ENCODE measurements around the gene CFAP77.

The CFAP77 gene

GRCh38 chr9:132422574-132422973 lies 12.6 kb downstream of the CFAP77 start:
- POLR2A ChIA-PET, result interaction anchor here (0.5 kb wide), 1 partner anchor 99 kb away, joined by 4 read pairs; no protein-coding TSS in a partner anchor
- CTCF ChIA-PET, result interaction anchor here (0.6 to 1.0 kb wide), 2 partner anchors 376 to 1086 kb away, joined by 3 to 4 read pairs; no protein-coding TSS in a partner anchor
- TF ChIP-seq ZNF112 (tag by site-specific recombination; IDR thresholded peaks at IDR 0.05) (no peak), ZBTB8A (tag by site-specific recombination; IDR thresholded peaks at IDR 0.05) (no peak), ZNF658 (tag by site-specific recombination; IDR thresholded peaks at IDR 0.05) (no peak), SCRT2 (tag by site-specific recombination; IDR thresholded peaks at IDR 0.05) (peak; percentile 72; the same call in 1 of the 2 replicates)
- no peaks in the 10 kb centered on the region for H3K36me3 ChIP-seq (ENCODE audit: control insufficient read depth in 2 of 2, insufficient read depth in 1 of 2, low read length in 2 of 2)
- H3K9me3 ChIP-seq (ENCODE audit: control insufficient read depth, insufficient read depth, low read depth, low read length), result no peaks in the 10 kb centered on the region
- no peak overlapping the region for H3K4me3 ChIP-seq (ENCODE audit: low read depth, low read length)
- no peaks in the 10 kb centered on the region for H3K4me1 ChIP-seq (ENCODE audit: control insufficient read depth, insufficient read depth, low read length)
- H3K27ac ChIP-seq (ENCODE audit: extremely low read depth, low read depth, low read length), result no peak overlapping the region

GRCh38 chr9:132423503-132423902 lies 13.5 kb downstream of the CFAP77 start:
- Histone ChIP-seq H3K27ac (ENCODE audit: extremely low read depth, low read depth, low read length) (no peak overlapping the region), H3K9me3 (ENCODE audit: control insufficient read depth, insufficient read depth, low read depth, low read length) (no peaks in the 10 kb centered on the region), H3K4me1 (ENCODE audit: control insufficient read depth, insufficient read depth, low read length) (no peaks in the 10 kb centered on the region), H3K4me3 (ENCODE audit: low read depth, low read length) (no peak overlapping the region), H3K36me3 (ENCODE audit: control insufficient read depth in 2 of 2, insufficient read depth in 1 of 2, low read length in 2 of 2) (no peaks in the 10 kb centered on the region)
- no peak for TF ChIP-seq ZNF707 (tag by site-specific recombination; IDR thresholded peaks at IDR 0.05)
- POLR2A ChIA-PET, result no interaction called here
- CTCF ChIA-PET, result interaction anchor here (0.9 to 1.4 kb wide), 2 partner anchors 10 to 11 kb away, joined by 3 to 6 read pairs; no protein-coding TSS in a partner anchor

- Histone ChIP-seq H3K4me3 (ENCODE audit: low read depth, low read length) (no peak overlapping the region), H3K4me1 (ENCODE audit: control insufficient read depth, insufficient read depth, low read length) (no peaks in the 10 kb centered on the region), H3K9me3 (ENCODE audit: control insufficient read depth, insufficient read depth, low read depth, low read length) (no peaks in the 10 kb centered on the region), H3K27ac (ENCODE audit: extremely low read depth, low read depth, low read length) (no peak overlapping the region), H3K36me3 (ENCODE audit: control insufficient read depth in 2 of 2, insufficient read depth in 1 of 2, low read length in 2 of 2) (no peaks in the 10 kb centered on the region)
- ChIA-PET CTCF (interaction anchor here (0.6 to 1.4 kb wide), 3 partner anchors 13 to 149 kb away, joined by 3 to 6 read pairs (median 3); no protein-coding TSS in a partner anchor), POLR2A (interaction anchor here (0.6 kb wide), 1 partner anchor 257 kb away, joined by 6 read pairs; no protein-coding TSS in a partner anchor)
- no peak for TF ChIP-seq ZNF354C (tag by site-specific recombination; IDR thresholded peaks at IDR 0.05; ENCODE audit: borderline replicate concordance, low read depth)
- no peak for TF ChIP-seq ZNF768 (tag by site-specific recombination; IDR thresholded peaks at IDR 0.05)
- no peak for TF ChIP-seq MEIS1 (CRISPR knock-in tag; IDR thresholded peaks at IDR 0.05; ENCODE audit: borderline replicate concordance)
- no peak for TF ChIP-seq ZNF391 (tag by site-specific recombination; IDR thresholded peaks at IDR 0.05; ENCODE audit: borderline replicate concordance, low read depth)
- no peak for TF ChIP-seq ATF2 (tag by site-specific recombination; IDR thresholded peaks at IDR 0.05; ENCODE audit: low read depth)
- TF ChIP-seq YY1 (tag by site-specific recombination; IDR thresholded peaks at IDR 0.05), result no peak
- no peak for TF ChIP-seq RBAK (tag by site-specific recombination; IDR thresholded peaks at IDR 0.05)
- TF ChIP-seq PRDM6 (tag by site-specific recombination; IDR thresholded peaks at IDR 0.05), result no peak
- no peak for TF ChIP-seq ZNF580 (tag by site-specific recombination; IDR thresholded peaks at IDR 0.05)
- TF ChIP-seq ZNF175 (tag by site-specific recombination; IDR thresholded peaks at IDR 0.05), result no peak
Measured at GRCh38 chr9:132424857-132425674, 15.1 kb downstream of the CFAP77 start.
